Tibial nerve (tissue), 4 donors: ENCODE results near the gene NAB2. TPM values are rescaled to one million over a fixed set of nuclear protein-coding genes. Genes with fewer than 3 reads are reported as not detected.
A peak's percentile ranks its signal among the peaks of the same experiment; 100 is the strongest.

ENCODE experiments used
- DNase-seq, 2 donors: peaks; one replicate each; pipeline ENCODE4 v3.0.0-alpha.2; 2019; ENCODE audit warnings: low spot score in 2 of 2
- H3K27ac ChIP-seq, 4 donors: fragments of 200-600 bp; sonication (generic) in 3 of 4; one replicate each; pipeline ENCODE4 v1.5.1; 2017 to 2019; ENCODE audit warnings: mild to moderate bottlenecking in 1 of 4
- H3K27me3 ChIP-seq, 2 donors: fragments of 200-600 bp; sonication (generic) in 1 of 2; one replicate each; pipeline versions ENCODE4 v1.5.1 to v1.6.0; 2017 to 2019
- H3K36me3 ChIP-seq, 3 donors: fragments of 200-600 bp; sonication (generic); one replicate each; pipeline ENCODE4 v1.5.1; 2018 to 2019
- H3K4me1 ChIP-seq, 4 donors: fragments of 200-600 bp; sonication (generic) in 3 of 4; one replicate each; pipeline ENCODE4 v1.5.1; 2017 to 2019
- H3K4me3 ChIP-seq, 4 donors: fragments of 200-600 bp; sonication (generic) in 3 of 4; one replicate each; pipeline ENCODE4 v1.5.1; 2017 to 2019; ENCODE audit warnings: mild to moderate bottlenecking in 1 of 4, moderate library complexity in 1 of 4
- H3K9me3 ChIP-seq, 4 donors: fragments of 200-600 bp; sonication (generic) in 3 of 4; one replicate each; pipeline ENCODE4 v1.5.1; 2017 to 2019
- CTCF ChIP-seq, 5 experiments: fragments of 200-600 bp in 3 of 5; fragments of 450-650 bp in 2 of 5; sonication (generic) in 3 of 5; IDR thresholded peaks; one replicate each; pipeline ENCODE4 v1.5.1; 2016 to 2019; ENCODE audit warnings: antibody characterized with exemption in 5 of 5, mild to moderate bottlenecking in 3 of 5, moderate library complexity in 2 of 5
- EP300 ChIP-seq, 2 donors: sonication (generic); formaldehyde crosslinking; IDR thresholded peaks; one replicate each; pipeline ENCODE4 v1.6.1; 2017; ENCODE audit warnings: antibody characterized with exemption in 2 of 2, mild to moderate bottlenecking in 1 of 2
- POLR2A ChIP-seq, 2 donors: fragments of 450-650 bp; IDR thresholded peaks; one replicate each; pipeline ENCODE4 v1.6.1; 2017; ENCODE audit warnings: antibody characterized with exemption in 2 of 2, mild to moderate bottlenecking in 2 of 2, moderate library complexity in 2 of 2
- WGBS, 2 donors: methylation state at CpG; one replicate each; pipeline ENCODE4 v1.1.5; 2018; 5-methylcytosine and 5-hydroxymethylcytosine counted together
- total RNA-seq, 4 donors: library from RNA; depleted of rRNA; stranded (reverse); fragments of >200 nt; gene quantifications; one replicate each; pipeline ENCODE4 v1.1.0, GENCODE V29; 2016

Gene NAB2
- total RNA-seq, 4 donors from 2014 or later = 29.3 to 42.2 (median 38.6) TPM

GRCh38 chr12:57103856-57104255 is 14.9 kb downstream of the NAB2 start:
- no peaks in the 10 kb centered on the region for H3K27me3 ChIP-seq
- H3K27ac ChIP-seq = no peak overlapping the region
- WGBS, 2 donors = 88 to 93% methylated on average over 7 of the region's 7 CpGs
- DNase-seq = no peak
- H3K36me3 ChIP-seq = peaks cover 7 to 92% (median 34%) of the 10 kb centered on the region in 3 donors
- no peaks in the 10 kb centered on the region for H3K9me3 ChIP-seq
- peaks cover 0 to 32% (median 17%) of the 10 kb centered on the region in 4 donors for H3K4me1 ChIP-seq
- H3K4me3 ChIP-seq = no peak overlapping the region
- TF ChIP-seq CTCF (IDR thresholded peaks at IDR 0.05) (no peak), POLR2A (IDR thresholded peaks at IDR 0.05) (no peak), EP300 (IDR thresholded peaks at IDR 0.05) (no peak)

- Histone ChIP-seq H3K4me3 (no peak overlapping the region), H3K27ac (no peak overlapping the region), H3K4me1 (peaks cover 0 to 38% (median 23%) of the 10 kb centered on the region in 4 donors), H3K27me3 (no peaks in the 10 kb centered on the region), H3K36me3 (peaks cover 7 to 87% (median 31%) of the 10 kb centered on the region in 3 donors), H3K9me3 (no peaks in the 10 kb centered on the region)
- WGBS, 2 donors = 90 to 94% methylated on average over 12 of the region's 12 CpGs
- DNase-seq = no peak
- TF ChIP-seq POLR2A (IDR thresholded peaks at IDR 0.05) (no peak), CTCF (IDR thresholded peaks at IDR 0.05) (no peak), EP300 (IDR thresholded peaks at IDR 0.05) (no peak)
These were observed 15.5 kb downstream of the NAB2 start for GRCh38 chr12:57104292-57104910.

- Histone ChIP-seq H3K36me3 (peaks cover 7 to 79% (median 26%) of the 10 kb centered on the region in 3 donors), H3K27ac (peak overlapping the region in 1 of 4 donors; percentile 7), H3K27me3 (no peaks in the 10 kb centered on the region), H3K4me1 (peaks cover 0 to 45% (median 30%) of the 10 kb centered on the region in 4 donors), H3K9me3 (no peaks in the 10 kb centered on the region), H3K4me3 (no peak overlapping the region)
- no peak for TF ChIP-seq CTCF (IDR thresholded peaks at IDR 0.05)
- TF ChIP-seq EP300 (IDR thresholded peaks at IDR 0.05) = no peak
- TF ChIP-seq POLR2A (IDR thresholded peaks at IDR 0.05) = no peak
- 93 to 96% methylated on average over 6 to 14 of the region's 14 CpGs for WGBS, 2 donors
- DNase-seq = no peak
These were observed 16.3 kb downstream of the NAB2 start for GRCh38 chr12:57105011-57105753.

- no peaks in the 10 kb centered on the region for H3K27me3 ChIP-seq
- peak overlapping the region in 1 of 4 donors; percentile 21 for H3K27ac ChIP-seq
- DNase-seq = no peak
- H3K9me3 ChIP-seq = no peaks in the 10 kb centered on the region
- no peak overlapping the region for H3K4me3 ChIP-seq
- WGBS, 2 donors = 78 to 80% methylated on average over 9 of the region's 9 CpGs
- peaks cover 7 to 71% (median 26%) of the 10 kb centered on the region in 3 donors for H3K36me3 ChIP-seq
- TF ChIP-seq EP300 (IDR thresholded peaks at IDR 0.05) (no peak), POLR2A (IDR thresholded peaks at IDR 0.05) (no peak), CTCF (IDR thresholded peaks at IDR 0.05) (no peak)
- H3K4me1 ChIP-seq = peaks cover 0 to 45% (median 30%) of the 10 kb centered on the region in 4 donors
These were observed 17.3 kb downstream of the NAB2 start for GRCh38 chr12:57106021-57106708.
